Measurements from ENCODE around the gene ZCWPW2. TPM values are rescaled to one million over a fixed set of nuclear protein-coding genes. Genes with fewer than 3 reads are reported as not detected.

The ZCWPW2 gene
- total RNA-seq, 1 donor from 2014 or later = 3.7 TPM

DNA sequence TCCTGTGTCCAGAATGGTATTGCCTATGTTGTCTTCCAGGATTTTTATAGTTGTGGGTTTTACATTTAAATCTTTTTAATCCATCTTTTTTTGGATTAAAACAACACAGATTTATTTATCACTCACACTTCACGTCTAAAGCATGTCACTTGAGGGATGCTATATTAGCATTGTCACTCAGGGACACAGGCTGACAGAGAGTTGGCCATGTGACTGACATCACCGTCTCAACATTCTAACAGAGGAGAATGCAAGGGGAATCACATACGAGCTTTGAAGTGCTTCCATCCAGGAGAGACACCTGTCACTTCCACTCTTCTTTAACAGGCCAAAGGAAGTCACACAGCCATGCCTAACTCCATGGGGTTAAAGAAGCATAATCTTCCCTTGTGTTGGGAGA, 204.7 kb downstream of the ZCWPW2 start:
- DNase-seq (ENCODE audit: extremely low spot score in 2 of 2) = no peak
- Histone ChIP-seq H3K4me3 (no peak overlapping the region), H3K27me3 (no peaks in the 10 kb centered on the region), H3K9me3 (no peaks in the 10 kb centered on the region), H3K36me3 (no peaks in the 10 kb centered on the region), H3K4me1 (no peaks in the 10 kb centered on the region), H3K27ac (no peak overlapping the region)
- intact Hi-C loops (cut with DNase I) = no loop called here
- TF ChIP-seq POLR2A (IDR thresholded peaks at IDR 0.05) = no peak
- no peak for TF ChIP-seq POLR2AphosphoS5 (IDR thresholded peaks at IDR 0.05; ENCODE audit: insufficient read depth in 1 of 2, low read depth in 1 of 2)
- no peak for TF ChIP-seq CTCF (IDR thresholded peaks at IDR 0.05)

GRCh38 chr3:28556195-28556594, 207.7 kb downstream of the ZCWPW2 start:
- H3K9me3 ChIP-seq = no peaks in the 10 kb centered on the region
- intact Hi-C loops (cut with DNase I) = no loop called here
- no peaks in the 10 kb centered on the region for H3K36me3 ChIP-seq
- H3K4me1 ChIP-seq = no peaks in the 10 kb centered on the region
- no peaks in the 10 kb centered on the region for H3K27me3 ChIP-seq
- no peak overlapping the region for H3K4me3 ChIP-seq
- TF ChIP-seq CTCF (IDR thresholded peaks at IDR 0.05) (no peak), POLR2A (IDR thresholded peaks at IDR 0.05) (no peak), POLR2AphosphoS5 (IDR thresholded peaks at IDR 0.05; ENCODE audit: insufficient read depth in 1 of 2, low read depth in 1 of 2) (no peak)
- no peak overlapping the region for H3K27ac ChIP-seq
- no peak for DNase-seq (ENCODE audit: extremely low spot score in 2 of 2)

DNA sequence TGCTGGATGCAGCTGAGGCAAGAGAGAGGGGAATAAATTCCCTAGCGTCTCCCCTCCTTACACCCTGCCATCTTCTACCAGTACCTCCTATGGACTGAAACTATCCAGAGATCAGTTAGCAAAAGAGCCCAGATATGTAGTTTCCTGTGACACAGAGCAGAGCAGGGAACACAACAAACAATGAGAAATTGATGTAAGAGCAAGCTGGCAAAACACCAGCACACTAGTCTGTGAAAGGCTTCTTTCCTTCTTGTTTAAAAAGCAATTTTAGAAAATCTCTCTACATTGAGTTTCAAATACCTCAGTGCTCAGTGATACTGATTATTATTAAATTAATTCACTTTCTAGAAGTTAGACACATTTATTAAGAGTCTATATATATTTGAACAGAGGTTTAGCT, 215.7 kb downstream of the ZCWPW2 start:
- no peak overlapping the region for H3K27ac ChIP-seq
- no peak for DNase-seq (ENCODE audit: extremely low spot score in 2 of 2)
- no peak for TF ChIP-seq CTCF (IDR thresholded peaks at IDR 0.05)
- TF ChIP-seq POLR2A (IDR thresholded peaks at IDR 0.05) = no peak
- no peak for TF ChIP-seq POLR2AphosphoS5 (IDR thresholded peaks at IDR 0.05; ENCODE audit: insufficient read depth in 1 of 2, low read depth in 1 of 2)
- intact Hi-C loops (cut with DNase I) = no loop called here
- no peaks in the 10 kb centered on the region for H3K9me3 ChIP-seq
- H3K4me1 ChIP-seq = no peaks in the 10 kb centered on the region
- no peaks in the 10 kb centered on the region for H3K27me3 ChIP-seq
- H3K36me3 ChIP-seq = no peaks in the 10 kb centered on the region
- H3K4me3 ChIP-seq = no peak overlapping the region

GRCh38 chr3:28569357-28569756, 220.8 kb downstream of the ZCWPW2 start:
- Histone ChIP-seq H3K4me1 (no peaks in the 10 kb centered on the region), H3K27me3 (no peaks in the 10 kb centered on the region), H3K9me3 (no peaks in the 10 kb centered on the region), H3K36me3 (no peaks in the 10 kb centered on the region), H3K4me3 (no peak overlapping the region), H3K27ac (no peak overlapping the region)
- DNase-seq (ENCODE audit: extremely low spot score in 2 of 2) = no peak
- TF ChIP-seq CTCF (IDR thresholded peaks at IDR 0.05) = no peak
- intact Hi-C loops (cut with DNase I) = no loop called here

DNA sequence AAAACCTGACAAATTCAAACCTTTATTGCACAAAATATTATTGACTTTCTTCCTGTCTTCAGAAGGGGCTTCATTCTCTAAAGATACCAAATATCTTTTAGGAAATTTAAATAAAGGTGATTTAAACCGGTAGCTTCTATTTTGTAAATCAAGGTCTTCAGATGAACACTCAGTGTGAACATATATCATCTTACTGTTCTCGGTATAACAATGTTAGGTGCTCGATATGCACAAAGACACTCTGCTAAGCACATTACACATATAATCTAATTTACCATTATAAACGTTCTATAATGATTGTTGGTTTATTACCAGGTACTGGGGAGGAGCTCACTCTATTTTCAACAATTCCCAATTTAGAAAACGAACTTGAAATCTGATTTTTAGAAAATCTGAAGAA, 225.5 kb downstream of the ZCWPW2 start:
- H3K27ac ChIP-seq = no peak overlapping the region
- intact Hi-C loops (cut with DNase I) = no loop called here
- H3K4me1 ChIP-seq = no peaks in the 10 kb centered on the region
- no peaks in the 10 kb centered on the region for H3K36me3 ChIP-seq
- no peak for DNase-seq (ENCODE audit: extremely low spot score in 2 of 2)
- no peaks in the 10 kb centered on the region for H3K9me3 ChIP-seq
- H3K4me3 ChIP-seq = no peak overlapping the region
- TF ChIP-seq POLR2A (IDR thresholded peaks at IDR 0.05) = no peak
- no peak for TF ChIP-seq POLR2AphosphoS5 (IDR thresholded peaks at IDR 0.05; ENCODE audit: insufficient read depth in 1 of 2, low read depth in 1 of 2)
- no peak for TF ChIP-seq CTCF (IDR thresholded peaks at IDR 0.05)
- no peaks in the 10 kb centered on the region for H3K27me3 ChIP-seq
